GM23338 (cell line): ENCODE data around the gene CPSF3. TPM values are rescaled to one million over a fixed set of nuclear protein-coding genes. Genes with fewer than 3 reads are reported as not detected.

Experiments
- ATAC-seq: fragments of 200-7000 bp; cut with Tn5 transposase; 3 replicates; pipeline ENCODE4 v1.9.1; 2020
- DNase-seq: peaks from one replicate; pipeline ENCODE4 v3.0.0-alpha.2; 2015; ENCODE audit warnings: low spot score
- H2AFZ ChIP-seq: fragments of 200-600 bp; sonication (generic); 2 replicates; pipeline ENCODE4 v1.8.0; 2016; ENCODE audit warnings: antibody characterized with exemption, mild to moderate bottlenecking, moderate library complexity
- H3F3A ChIP-seq: fragments of 200-600 bp; sonication (generic); replicated peaks from 2 replicates; pipeline ENCODE4 v1.8.0; 2017; ENCODE audit warnings: antibody characterized with exemption, mixed run types, low read depth
- H3K27ac ChIP-seq: fragments of 200-600 bp; sonication (generic); 2 replicates; pipeline ENCODE4 v1.6.1; 2016; ENCODE audit warnings: low read depth
- H3K27me3 ChIP-seq: fragments of 200-600 bp; sonication (generic); 2 replicates; pipeline ENCODE4 v1.8.0; 2016; ENCODE audit warnings: mild to moderate bottlenecking, mixed run types, moderate library complexity; ENCODE audit not compliant: insufficient read depth
- H3K36me3 ChIP-seq: fragments of 200-600 bp; sonication (generic); 2 replicates; pipeline ENCODE4 v1.8.0; 2016; ENCODE audit warnings: mild to moderate bottlenecking; ENCODE audit not compliant: insufficient read depth
- H3K4me1 ChIP-seq: fragments of 200-600 bp; sonication (generic); 2 replicates; pipeline ENCODE4 v1.8.0; 2016; ENCODE audit warnings: mild to moderate bottlenecking, moderate library complexity; ENCODE audit not compliant: insufficient read depth
- H3K4me2 ChIP-seq: fragments of 200-600 bp; sonication (generic); 2 replicates; pipeline ENCODE4 v1.7.1; 2017; ENCODE audit warnings: mixed run types
- H3K4me3 ChIP-seq: fragments of 200-600 bp; sonication (generic); 2 replicates; pipeline ENCODE4 v1.6.1; 2016; ENCODE audit warnings: mixed run types
- H3K79me2 ChIP-seq: fragments of 200-600 bp; sonication (generic); replicated peaks from 2 replicates; pipeline ENCODE4 v1.8.0; 2017; ENCODE audit warnings: mild to moderate bottlenecking; ENCODE audit not compliant: insufficient read depth
- H3K9me2 ChIP-seq: fragments of 200-600 bp; sonication (generic); 2 replicates; pipeline ENCODE4 v1.8.0; 2017; ENCODE audit not compliant: insufficient read depth
- H4K20me1 ChIP-seq: fragments of 200-600 bp; sonication (generic); replicated peaks from 2 replicates; pipeline ENCODE4 v1.8.0; 2017; ENCODE audit warnings: mild to moderate bottlenecking; ENCODE audit not compliant: insufficient read depth
- H3K27ac Mint-ChIP-seq: 2 replicates; pipeline ENCODE4 v1.8.0; 2020; ENCODE audit warnings: inconsistent platforms, mild to moderate bottlenecking, moderate library complexity, mixed read lengths
- H3K27me3 Mint-ChIP-seq: 3 replicates; pipeline ENCODE4 v1.8.0; 2022; ENCODE audit warnings: low read depth, mild to moderate bottlenecking, moderate library complexity, mixed read lengths, inconsistent platforms; ENCODE audit not compliant: insufficient read depth, poor library complexity
- H3K36me3 Mint-ChIP-seq: 3 replicates; pipeline ENCODE4 v1.8.0; 2021; ENCODE audit warnings: low read depth, mild to moderate bottlenecking, inconsistent platforms, moderate library complexity, mixed read lengths
- H3K4me1 Mint-ChIP-seq: 3 replicates; pipeline ENCODE4 v1.8.0; 2020; ENCODE audit warnings: mild to moderate bottlenecking, inconsistent platforms, mixed read lengths
- H3K4me3 Mint-ChIP-seq: 3 replicates; pipeline ENCODE4 v1.8.0; 2021; ENCODE audit warnings: moderate library complexity, mild to moderate bottlenecking, inconsistent platforms, mixed read lengths
- H3K9me3 Mint-ChIP-seq: 3 replicates; pipeline ENCODE4 v1.8.0; 2020; ENCODE audit warnings: moderate library complexity, mild to moderate bottlenecking, inconsistent platforms, mixed read lengths
- CREB1 ChIP-seq: fragments of 250-450 bp; sonication (Bioruptor Pico); IDR thresholded peaks from 2 replicates; pipeline ENCODE4 v1.5.0; 2020; ENCODE audit warnings: low read depth, mild to moderate bottlenecking, moderate library complexity
- ETS1 ChIP-seq: IDR thresholded peaks from 2 replicates; pipeline ENCODE4 v1.6.1; 2016; ENCODE audit warnings: antibody characterized with exemption
- EZH2 ChIP-seq: fragments of 200-600 bp; sonication (generic); IDR thresholded peaks from one replicate; pipeline ENCODE4 v1.8.0; 2017; ENCODE audit warnings: antibody characterized with exemption, mild to moderate bottlenecking, low read depth; ENCODE audit not compliant: unreplicated experiment
- EZH2phosphoT487 ChIP-seq: fragments of 200-600 bp; sonication (generic); IDR thresholded peaks from one replicate; pipeline ENCODE4 v1.8.1; 2018; ENCODE audit warnings: antibody characterized with exemption; ENCODE audit not compliant: unreplicated experiment
- JUNB ChIP-seq: IDR thresholded peaks from one replicate; pipeline ENCODE4 v1.6.1; 2016; ENCODE audit warnings: antibody characterized with exemption; ENCODE audit not compliant: unreplicated experiment
- POLR2AphosphoS5 ChIP-seq: IDR thresholded peaks from 2 replicates; pipeline ENCODE4 v1.6.1; 2016; ENCODE audit warnings: antibody characterized with exemption, low read depth
- STAT1 ChIP-seq: IDR thresholded peaks from one replicate; pipeline ENCODE4 v1.6.1; 2016; ENCODE audit warnings: antibody characterized with exemption; ENCODE audit not compliant: unreplicated experiment
- ZNF114 ChIP-seq: fragments of 250-450 bp; sonication (Bioruptor Pico); IDR thresholded peaks from 2 replicates; pipeline ENCODE4 v1.5.0; 2020; ENCODE audit warnings: mild to moderate bottlenecking, moderate library complexity
- polyA plus RNA-seq: library from polyadenylated mRNA; unstranded; fragments of >200 nt; fragmentation: Nextera tagmentation; extraction: Ambion mirVana; gene quantifications from 2 replicates; pipeline ENCODE4 v1.2.1, GENCODE V29; 2016
- total RNA-seq: library from RNA; depleted of rRNA; stranded (reverse); fragments of >200 nt; shearing (Covaris generic); gene quantifications from 2 replicates; pipeline ENCODE4 v1.2.3, GENCODE V29; 2014
- TF ChIP-seq, protein P1 (sequence below), 2 experiments: fragments of 200-600 bp in 1 of 2; sonication (generic) in 1 of 2; conservative IDR thresholded peaks; 2 replicates each; pipeline versions ENCODE4 v1.5.1 to v1.6.1; 2016 to 2017; ENCODE audit warnings: antibody characterized with exemption in 2 of 2, low read depth in 2 of 2, mild to moderate bottlenecking in 2 of 2, moderate library complexity in 1 of 2
- TF ChIP-seq, protein P2 (sequence below): IDR thresholded peaks from one replicate; pipeline ENCODE4 v1.6.1; 2018; ENCODE audit warnings: antibody characterized with exemption; ENCODE audit not compliant: unreplicated experiment

The CPSF3 gene
- total and polyA plus RNA-seq, 2 experiments from 2014 or later = 77.1 to 105 TPM

DNA sequence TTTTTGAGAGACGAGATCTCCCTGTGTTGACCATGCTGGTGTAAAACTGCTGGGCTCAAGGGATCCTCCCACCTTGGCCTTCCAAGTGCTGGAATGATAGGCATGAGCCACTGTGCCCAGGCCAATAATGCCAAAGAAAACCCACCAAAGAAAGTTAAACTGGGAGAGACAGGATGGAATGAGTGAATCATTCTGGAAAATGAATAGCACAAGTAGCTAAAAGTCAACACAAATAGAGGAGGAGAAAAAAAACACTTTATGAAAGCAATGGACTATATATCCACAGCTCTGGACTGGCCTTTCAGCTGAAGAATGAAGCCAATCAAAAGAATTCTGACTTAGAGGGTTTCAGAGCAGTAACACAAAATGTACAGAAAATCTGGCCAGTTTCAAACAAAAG, 74.8 kb downstream of the CPSF3 start (continued):
- no peak for TF ChIP-seq JUNB
- TF ChIP-seq, protein P1, sequence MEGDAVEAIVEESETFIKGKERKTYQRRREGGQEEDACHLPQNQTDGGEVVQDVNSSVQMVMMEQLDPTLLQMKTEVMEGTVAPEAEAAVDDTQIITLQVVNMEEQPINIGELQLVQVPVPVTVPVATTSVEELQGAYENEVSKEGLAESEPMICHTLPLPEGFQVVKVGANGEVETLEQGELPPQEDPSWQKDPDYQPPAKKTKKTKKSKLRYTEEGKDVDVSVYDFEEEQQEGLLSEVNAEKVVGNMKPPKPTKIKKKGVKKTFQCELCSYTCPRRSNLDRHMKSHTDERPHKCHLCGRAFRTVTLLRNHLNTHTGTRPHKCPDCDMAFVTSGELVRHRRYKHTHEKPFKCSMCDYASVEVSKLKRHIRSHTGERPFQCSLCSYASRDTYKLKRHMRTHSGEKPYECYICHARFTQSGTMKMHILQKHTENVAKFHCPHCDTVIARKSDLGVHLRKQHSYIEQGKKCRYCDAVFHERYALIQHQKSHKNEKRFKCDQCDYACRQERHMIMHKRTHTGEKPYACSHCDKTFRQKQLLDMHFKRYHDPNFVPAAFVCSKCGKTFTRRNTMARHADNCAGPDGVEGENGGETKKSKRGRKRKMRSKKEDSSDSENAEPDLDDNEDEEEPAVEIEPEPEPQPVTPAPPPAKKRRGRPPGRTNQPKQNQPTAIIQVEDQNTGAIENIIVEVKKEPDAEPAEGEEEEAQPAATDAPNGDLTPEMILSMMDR (conservative IDR thresholded peaks at IDR 0.05; ENCODE audit: low read depth in 2 of 2) = no peak
- TF ChIP-seq CREB1 (CRISPR knock-in tag) = no peak

- H3K4me3 ChIP-seq = no peak overlapping the region
- ATAC-seq (no peak), DNase-seq (no peak)
- H3K4me1 Mint-ChIP-seq = no peaks in the 10 kb centered on the region
- H3K4me3 Mint-ChIP-seq = no peak overlapping the region
- no peaks in the 10 kb centered on the region for H3F3A ChIP-seq
- no peaks in the 10 kb centered on the region for H3K27me3 ChIP-seq
- H3K27ac Mint-ChIP-seq = no peak overlapping the region; the same call in 1 of the 2 replicates
- no peak overlapping the region for H3K4me2 ChIP-seq
- H3K79me2 ChIP-seq = no peaks in the 10 kb centered on the region
- no peaks in the 10 kb centered on the region for H3K4me1 ChIP-seq
- H3K36me3 Mint-ChIP-seq = peaks cover 19% of the 10 kb centered on the region; the same call in 2 of the 3 replicates
- peaks cover 2% of the 10 kb centered on the region for H3K27me3 Mint-ChIP-seq
- no peak overlapping the region for H2AFZ ChIP-seq
- H3K27ac ChIP-seq = no peak overlapping the region
- H3K9me2 ChIP-seq = no peaks in the 10 kb centered on the region
- peaks cover 7% of the 10 kb centered on the region; the same call in 1 of the 2 replicates for H3K36me3 ChIP-seq
- peaks cover 6% of the 10 kb centered on the region; the same call in 1 of the 2 replicates for H4K20me1 ChIP-seq
- no peaks in the 10 kb centered on the region for H3K9me3 Mint-ChIP-seq
- TF ChIP-seq ETS1 = no peak
- TF ChIP-seq, protein P1 (conservative IDR thresholded peaks at IDR 0.05; ENCODE audit: low read depth in 2 of 2) = no peak
- no peak for TF ChIP-seq JUNB
- TF ChIP-seq ZNF114 = no peak
- TF ChIP-seq EZH2phosphoT487 = no peak
- TF ChIP-seq POLR2AphosphoS5 = no peak
- TF ChIP-seq STAT1 = no peak
- TF ChIP-seq, protein P2, sequence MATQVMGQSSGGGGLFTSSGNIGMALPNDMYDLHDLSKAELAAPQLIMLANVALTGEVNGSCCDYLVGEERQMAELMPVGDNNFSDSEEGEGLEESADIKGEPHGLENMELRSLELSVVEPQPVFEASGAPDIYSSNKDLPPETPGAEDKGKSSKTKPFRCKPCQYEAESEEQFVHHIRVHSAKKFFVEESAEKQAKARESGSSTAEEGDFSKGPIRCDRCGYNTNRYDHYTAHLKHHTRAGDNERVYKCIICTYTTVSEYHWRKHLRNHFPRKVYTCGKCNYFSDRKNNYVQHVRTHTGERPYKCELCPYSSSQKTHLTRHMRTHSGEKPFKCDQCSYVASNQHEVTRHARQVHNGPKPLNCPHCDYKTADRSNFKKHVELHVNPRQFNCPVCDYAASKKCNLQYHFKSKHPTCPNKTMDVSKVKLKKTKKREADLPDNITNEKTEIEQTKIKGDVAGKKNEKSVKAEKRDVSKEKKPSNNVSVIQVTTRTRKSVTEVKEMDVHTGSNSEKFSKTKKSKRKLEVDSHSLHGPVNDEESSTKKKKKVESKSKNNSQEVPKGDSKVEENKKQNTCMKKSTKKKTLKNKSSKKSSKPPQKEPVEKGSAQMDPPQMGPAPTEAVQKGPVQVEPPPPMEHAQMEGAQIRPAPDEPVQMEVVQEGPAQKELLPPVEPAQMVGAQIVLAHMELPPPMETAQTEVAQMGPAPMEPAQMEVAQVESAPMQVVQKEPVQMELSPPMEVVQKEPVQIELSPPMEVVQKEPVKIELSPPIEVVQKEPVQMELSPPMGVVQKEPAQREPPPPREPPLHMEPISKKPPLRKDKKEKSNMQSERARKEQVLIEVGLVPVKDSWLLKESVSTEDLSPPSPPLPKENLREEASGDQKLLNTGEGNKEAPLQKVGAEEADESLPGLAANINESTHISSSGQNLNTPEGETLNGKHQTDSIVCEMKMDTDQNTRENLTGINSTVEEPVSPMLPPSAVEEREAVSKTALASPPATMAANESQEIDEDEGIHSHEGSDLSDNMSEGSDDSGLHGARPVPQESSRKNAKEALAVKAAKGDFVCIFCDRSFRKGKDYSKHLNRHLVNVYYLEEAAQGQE = no peak
- no peak for TF ChIP-seq CREB1 (CRISPR knock-in tag)
- no peak for TF ChIP-seq EZH2
Measured at GRCh38 chr2:9508931-9509330, 85.5 kb downstream of the CPSF3 start.
